GM21529 (cell line): ENCODE measurements around the gene ADIPOR1.
A peak's percentile ranks its signal among the peaks of the same experiment; 100 is the strongest.
"Not testable (repeated sequence)": the region's sequence is repeated elsewhere in the genome, so short reads cannot be mapped to it uniquely, and the experiment has no call there.

Experiments used
- ATAC-seq: cut with Tn5 transposase; IDR thresholded peaks from one replicate; pipeline ENCODE4 v1.9.1; 2021; ENCODE audit not compliant: unreplicated experiment

ADIPOR1 gene, protein sequence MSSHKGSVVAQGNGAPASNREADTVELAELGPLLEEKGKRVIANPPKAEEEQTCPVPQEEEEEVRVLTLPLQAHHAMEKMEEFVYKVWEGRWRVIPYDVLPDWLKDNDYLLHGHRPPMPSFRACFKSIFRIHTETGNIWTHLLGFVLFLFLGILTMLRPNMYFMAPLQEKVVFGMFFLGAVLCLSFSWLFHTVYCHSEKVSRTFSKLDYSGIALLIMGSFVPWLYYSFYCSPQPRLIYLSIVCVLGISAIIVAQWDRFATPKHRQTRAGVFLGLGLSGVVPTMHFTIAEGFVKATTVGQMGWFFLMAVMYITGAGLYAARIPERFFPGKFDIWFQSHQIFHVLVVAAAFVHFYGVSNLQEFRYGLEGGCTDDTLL

DNA sequence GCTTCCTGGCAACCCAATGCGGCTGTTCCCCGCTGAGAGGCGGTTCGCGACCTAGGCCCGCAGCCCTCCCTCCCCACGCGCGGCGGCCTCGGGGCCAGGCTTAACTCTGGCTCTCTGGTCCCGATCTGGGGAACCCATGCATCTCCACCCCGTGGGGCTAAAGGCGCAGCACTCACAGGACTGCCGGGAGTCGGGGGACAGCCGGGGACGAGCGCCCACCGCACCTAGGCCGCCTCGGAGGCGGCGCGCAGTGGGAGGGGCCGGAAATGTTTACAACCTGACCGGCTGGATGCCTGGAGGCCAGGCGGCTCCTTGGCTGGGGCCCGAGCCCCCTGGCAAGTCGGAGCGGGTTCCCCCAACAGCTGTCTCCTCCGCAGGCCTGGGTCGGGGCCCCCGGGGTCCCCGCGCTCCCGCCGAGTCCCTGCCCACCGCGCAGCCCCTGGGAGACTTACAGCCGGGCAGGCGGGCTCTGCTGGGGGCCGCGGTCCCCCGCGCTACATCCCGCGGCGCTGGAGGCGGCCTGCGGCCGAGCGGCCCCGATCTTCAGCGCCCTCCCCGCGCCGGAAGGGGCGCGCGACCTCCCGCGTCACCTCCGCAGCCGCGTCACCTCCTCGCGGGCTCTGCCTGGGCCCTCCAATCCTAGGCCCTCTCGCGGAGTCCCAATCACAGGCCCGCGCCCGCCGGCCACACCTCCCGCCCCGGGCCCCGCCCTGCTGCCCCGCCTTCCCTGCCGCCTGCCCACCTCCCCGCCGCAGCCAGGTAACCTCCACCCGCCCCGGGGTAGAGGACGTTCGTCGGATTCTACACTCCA is at the start of gene ADIPOR1:
Gene ADIPOR1, minus strand, starts transcription at position 580 of the 811 bp plus-strand sequence. CDS start 7,242 bp downstream, outside the sequence.
- ATAC-seq, result peak; percentile 99

DNA sequence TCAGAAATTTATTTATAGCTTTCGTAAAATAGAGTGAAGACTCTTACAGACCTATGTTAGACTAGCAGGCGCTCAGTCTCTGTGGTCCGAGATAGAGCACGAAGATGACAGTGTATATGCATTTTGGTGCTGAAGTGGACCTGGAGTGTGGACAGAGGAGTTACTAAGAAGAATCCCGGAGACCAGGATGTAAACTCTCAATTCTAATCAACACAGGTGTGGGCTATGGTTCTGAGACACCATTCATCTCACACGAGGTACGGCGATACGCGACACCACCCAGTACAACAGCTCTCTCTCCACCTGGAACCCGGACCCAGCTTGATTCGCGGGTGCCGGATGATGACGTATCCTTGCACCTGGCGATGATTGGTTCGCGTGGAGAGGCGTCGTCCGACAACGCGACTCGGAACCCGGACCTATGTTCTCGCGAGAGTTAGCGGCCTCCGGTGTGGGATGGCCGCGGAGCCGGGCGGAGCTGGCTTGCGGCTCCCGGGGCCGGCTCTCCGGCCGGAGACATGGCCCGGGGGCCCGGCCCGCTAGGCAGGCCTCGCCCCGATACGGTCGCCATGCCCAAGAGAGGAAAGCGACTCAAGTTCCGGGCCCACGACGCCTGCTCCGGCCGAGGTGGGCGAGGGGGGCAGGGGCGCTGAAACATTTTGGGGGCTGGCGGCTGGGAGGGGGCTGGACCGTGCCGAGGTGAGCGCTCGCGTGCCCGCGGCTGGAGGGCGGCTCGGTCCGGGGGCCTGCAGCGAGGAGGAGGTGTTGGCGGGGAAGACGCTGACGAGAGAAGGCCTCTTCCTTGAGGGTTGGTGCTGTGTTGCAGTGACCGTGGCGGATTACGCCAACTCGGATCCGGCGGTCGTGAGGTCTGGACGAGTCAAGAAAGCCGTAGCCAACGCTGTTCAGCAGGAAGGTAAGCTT is 49.1 kb upstream of the ADIPOR1 start, which contains the start of gene TMEM183A:
Gene TMEM183A, plus strand, starts transcription at position 427 of the 924 bp plus-strand sequence. Its CDS starts 92 bp downstream, at position 519.
- ATAC-seq, result peak; percentile 92

DNA sequence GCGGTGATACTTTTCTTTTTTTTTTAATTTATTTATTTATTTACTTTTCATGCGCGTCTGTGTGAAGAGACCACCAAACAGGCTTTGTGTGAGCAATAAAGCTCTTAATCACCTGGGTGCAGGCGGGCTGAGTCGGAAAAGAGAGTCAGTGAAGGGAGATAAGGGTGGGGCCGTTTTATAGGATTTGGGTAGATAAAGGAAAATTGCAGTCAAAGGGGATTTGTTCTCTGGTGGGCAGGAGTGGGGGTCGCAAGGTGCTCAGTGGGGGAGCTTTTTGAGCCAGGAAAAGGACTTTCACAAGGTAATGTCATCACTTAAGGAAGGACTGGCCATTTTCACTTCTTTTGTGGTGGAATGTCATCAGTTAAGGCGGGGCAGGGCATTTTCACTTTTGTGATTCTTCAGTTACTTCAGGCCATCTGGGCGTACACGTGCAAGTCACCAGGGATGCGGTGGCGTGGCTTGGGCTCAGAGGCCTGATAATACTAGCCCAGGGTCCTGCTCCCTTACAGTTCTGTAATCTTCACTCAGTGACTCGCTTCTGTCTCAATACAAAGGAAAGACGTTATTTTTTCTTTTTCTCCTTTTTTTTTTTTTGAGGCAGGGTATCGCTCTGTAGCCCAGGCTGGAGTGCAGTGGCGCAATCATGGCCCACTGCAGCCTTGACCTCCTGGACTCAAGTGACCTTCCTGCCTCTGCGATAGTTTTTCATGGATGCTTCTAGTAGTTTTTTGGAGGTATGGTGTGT is 47.5 kb upstream of the ADIPOR1 start:
- ATAC-seq, result not testable (repeated sequence)

DNA sequence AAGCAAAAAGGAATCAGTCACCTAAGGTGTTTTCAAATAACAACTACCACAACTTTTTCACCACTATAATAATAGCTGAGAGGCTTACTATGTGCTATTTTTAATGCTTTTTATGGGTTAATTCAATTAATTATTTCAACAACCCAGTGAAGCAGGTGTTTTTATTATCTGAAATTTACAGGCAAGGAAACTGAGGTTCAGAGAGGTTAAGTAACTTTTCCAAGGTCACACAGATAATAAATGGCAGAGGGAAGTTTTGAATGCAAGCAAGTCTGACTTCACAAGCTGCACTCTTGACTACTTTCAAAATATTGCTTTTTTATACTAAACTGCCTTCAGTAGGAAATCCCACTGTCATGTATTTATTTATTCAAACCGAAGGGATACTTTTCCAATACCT is 44.8 kb upstream of the ADIPOR1 start:
- ATAC-seq, result no peak

DNA sequence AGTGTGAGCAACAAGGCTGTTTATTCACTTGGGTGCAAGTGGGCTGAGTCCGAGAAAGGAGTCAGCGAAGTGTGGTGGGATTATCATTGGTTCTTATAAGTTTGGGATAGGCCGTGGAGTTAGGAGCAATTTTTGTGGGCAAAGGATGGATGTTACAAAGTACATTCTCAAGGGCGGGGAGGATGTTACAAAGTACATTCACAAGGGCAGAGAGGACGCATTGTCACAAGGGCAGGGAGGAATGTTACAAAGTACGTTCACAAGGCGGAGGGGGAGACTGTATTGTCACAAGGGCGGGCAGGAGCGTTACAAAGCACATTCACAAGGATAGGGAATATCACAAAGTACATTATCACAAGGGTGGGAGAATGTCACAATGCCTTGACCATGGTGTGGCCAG is 43.9 kb upstream of the ADIPOR1 start:
- ATAC-seq, result no peak

DNA sequence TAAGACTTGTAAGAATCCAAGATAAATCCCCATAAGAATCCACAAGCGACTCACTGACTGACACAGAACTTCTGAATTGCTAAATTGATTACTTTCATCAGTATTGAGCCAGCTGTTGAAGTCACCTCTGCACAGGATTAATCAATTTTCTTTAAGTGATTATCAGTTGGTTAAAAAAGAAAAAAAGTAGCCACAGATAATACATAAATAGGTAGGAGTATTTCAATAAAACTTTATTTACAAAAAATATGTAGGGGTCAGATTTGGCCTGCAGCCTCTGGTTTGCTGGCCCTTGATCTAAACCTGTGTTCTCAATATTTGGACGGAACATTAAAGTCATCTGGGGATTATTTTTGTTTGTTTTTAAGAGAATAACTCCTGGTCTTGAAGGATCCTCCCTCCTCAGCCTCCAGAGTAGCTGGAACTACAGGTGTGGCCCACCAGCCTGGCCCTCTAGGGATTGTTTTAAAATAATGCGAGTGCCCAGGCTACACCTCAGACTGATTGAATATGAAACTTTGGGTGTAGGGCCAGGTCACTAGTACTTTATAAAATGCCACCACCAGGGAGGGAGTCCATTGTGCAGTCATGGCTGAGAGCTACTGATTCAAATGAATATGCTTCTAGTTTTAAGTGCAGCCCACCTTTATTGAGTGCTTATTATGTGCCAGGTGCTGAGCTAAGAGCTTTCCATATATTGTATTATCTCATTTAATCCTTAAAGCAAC is 42.3 kb upstream of the ADIPOR1 start:
- no peak for ATAC-seq

DNA sequence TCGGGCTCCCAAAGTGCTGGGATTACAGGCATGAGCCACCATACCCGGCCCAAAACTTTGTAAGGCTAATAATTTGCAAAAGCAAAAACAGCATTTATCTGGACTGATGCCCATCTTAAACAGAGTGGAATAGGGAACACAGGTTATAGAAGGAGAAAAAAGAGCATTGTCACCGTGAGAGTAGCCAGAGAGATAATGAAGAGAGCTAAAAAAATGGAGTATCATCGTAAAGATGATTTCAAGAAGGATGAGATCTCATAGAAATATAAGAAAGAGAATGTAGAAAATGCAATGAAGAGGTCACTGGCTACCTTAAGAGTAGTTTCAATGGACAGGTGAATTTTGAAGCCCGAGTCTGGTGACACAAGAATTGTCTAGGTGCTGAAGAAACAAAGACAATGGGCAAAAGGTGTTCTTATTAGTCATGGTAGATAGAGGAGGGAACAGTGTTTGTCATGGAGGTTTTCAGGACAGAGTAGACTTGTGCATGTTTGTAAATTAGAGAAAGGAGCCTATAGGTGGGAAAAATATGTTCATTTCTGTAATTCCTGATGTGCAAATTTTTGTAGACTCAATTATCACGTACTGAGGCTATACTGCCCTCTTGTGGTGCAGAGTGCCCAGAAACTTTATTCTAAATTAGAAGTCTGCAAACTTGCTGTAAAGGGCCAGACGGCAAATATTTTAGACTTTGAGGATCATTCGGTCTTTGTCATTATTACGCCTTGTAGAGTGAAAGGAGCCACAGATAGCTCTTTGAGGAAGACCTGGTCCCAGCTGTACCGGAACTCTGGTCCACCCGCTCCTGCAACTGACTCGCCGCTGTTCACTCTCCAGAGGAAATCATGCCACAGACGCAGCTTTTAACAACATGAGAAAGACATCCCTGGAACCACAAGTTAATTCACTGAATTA is 41.0 kb upstream of the ADIPOR1 start:
- no peak for ATAC-seq

DNA sequence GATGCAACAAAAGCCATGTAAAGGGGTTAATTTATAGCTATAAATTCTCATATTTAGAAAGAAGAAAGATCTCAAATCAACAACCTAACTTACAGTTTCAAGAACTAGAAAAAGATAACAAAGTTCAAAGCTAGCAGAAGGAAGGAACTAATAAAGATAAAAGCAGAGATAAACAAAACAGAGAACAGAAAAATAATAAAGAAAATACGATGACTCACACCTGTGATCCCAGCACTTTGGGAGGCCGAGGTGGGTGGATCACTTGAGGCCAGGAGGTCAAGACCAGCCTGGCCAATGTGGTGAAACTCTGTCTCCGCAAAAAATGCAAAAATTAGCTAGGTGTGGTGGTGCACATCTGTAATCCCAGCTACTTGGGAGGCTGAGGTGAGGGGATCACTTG is 36.6 kb upstream of the ADIPOR1 start:
- no peak for ATAC-seq

DNA sequence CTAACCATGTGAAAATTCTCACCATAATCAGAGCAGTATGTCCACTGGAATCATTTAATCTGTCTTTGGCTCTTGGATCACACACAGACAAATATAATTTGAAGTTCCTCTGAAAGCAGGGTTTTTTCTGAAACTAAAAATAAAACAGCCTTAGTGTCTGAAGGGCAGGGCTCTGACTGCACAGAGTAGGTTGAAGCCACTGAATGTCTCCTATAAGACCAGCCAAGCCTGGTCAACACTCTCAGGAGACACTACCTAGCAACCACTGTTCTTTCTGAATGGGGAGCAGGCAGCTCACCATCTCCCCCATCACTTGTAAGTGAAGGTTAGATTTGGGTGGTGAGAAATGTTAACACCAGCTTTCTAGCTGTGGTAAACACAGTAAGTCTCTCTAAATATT is 33.0 kb upstream of the ADIPOR1 start:
- no peak for ATAC-seq

DNA sequence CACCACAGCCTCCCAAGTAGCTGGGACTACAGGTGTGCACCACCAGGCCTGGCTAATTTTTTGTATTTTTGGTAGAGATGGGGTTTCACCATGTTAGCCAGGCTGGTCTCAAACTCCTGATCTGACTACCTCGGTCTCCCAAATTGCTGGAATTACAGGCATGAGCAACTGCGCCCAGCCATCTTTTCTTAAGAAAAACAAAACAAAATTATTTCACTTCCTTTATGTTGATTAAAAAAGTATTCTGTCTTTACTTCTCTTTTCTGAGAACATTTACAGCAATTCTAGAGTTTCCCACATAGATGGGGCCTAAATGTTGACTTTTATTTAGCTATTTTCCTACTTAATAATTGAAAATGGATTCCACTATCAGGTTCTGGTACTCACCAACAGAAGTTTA is 31.8 kb upstream of the ADIPOR1 start:
- no peak for ATAC-seq

DNA sequence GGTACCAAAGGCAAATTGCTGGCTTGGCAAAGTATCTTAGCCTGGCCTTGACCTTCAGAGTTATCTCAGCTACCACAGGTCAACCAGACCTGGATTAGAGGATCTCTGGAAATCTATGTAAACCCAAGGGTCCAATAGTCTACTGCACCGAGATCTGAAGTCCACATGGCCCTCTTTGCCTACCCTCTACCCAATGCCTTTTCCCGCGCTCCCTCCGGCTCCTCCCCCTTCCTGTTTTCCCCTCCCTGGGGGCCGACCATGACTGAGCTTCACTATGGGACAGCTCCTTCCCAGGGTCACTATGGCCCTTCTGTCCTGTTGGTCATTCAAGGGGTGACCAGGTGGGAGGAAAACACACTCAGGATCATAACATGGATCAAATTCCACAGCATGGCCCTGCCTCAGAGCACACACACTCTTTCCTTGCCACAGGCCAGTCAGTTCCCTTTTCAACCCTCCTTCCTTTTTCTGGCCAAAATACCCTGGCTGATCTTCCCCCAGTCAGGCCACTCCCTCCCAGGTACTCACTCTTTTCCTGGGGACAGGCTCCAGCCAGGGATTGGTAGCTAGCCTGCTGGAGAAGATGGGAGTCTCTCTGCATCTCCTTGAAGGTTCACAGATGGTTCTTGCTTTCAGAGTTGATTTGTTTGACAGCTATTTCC is 29.9 kb upstream of the ADIPOR1 start:
- no peak for ATAC-seq

DNA sequence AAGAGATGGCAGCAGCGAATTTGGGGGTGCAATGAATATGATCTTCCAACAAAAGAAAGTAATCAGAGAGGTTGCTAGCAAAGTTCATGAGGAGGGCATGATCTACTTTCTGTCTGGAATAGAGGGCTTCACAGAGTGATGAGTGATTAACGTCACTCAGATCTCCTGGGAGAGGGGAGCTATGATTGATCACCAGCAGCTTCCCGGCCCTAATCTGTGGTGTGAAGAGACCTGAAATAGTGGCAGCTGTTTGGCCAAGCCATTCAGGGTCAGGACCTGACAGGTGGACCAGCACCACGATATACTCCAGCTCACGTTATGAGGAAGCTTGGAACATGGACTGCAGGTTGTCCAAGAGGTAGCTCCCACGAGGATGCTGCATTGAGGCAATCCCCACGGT is 29.1 kb upstream of the ADIPOR1 start:
- no peak for ATAC-seq

DNA sequence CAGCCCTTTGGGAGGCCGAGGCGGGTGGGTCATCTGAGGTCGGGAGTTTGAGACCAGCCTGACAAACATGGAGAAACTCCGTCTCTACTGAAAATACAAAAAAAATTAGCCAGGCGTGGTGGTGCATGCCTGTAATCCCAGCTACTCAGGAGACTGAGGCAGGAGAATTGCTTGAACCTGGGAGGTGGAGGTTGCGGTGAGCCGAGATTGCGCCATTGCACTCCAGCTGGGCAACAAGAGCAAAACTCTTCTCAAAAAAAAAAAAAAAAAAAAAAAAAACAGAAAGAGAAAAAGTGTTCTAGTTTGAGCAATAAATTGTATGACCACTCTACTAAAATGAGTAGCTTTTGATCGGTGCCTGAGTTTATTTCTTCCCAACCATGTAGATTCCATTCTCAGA is 28.0 kb upstream of the ADIPOR1 start:
- not testable (repeated sequence) for ATAC-seq

DNA sequence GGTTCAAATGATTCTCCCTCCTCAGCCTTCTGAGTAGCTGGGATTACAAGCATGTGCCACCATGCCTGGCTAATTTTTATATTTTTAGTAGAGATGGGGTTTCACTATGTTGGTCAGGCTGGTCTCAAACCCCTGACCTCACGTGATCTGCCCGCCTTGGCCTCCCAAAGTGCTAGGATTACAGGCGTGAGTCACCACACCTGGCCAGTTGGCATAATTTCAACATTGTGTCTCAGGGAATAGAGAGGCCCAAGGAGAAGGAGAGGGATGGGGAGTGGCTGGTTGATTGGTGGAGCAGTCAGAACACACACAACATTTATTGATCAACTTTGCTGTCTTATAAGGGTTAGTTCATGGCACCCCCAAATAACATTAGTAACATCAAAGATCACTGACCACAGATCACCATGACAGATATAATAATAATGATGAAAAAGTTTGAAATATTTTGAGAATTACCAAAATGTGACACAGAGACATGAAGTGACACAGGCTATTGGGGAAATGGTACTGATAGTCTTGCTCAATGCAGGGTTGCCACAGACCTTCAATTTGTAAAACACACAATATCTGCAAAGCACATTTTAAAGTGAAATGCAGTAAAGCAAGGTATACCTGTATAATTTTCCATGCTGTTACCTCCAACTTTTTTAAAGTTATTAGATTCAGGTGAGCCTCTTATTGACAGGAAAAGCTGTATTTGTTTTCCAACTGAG is 24.8 kb upstream of the ADIPOR1 start:
- no peak for ATAC-seq

DNA sequence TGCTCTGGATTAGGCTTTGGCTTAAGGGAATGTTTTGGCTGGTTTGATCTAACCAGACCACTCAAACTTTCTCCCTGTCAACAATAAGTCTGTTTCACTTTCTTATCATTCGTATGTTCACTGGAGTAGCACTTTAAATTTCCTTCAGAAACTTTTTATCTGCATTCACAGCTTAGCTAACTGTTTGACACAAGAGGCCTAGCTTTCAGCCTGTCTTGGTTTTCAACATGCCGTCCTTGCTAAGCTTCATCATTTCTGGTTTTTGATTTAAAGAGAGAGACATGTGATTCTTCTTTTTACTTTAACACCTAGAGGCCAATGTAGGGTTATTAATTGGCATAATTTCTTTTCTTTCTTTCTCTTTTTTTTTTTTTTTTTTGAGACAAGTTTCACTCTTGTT is 23.8 kb upstream of the ADIPOR1 start:
- no peak for ATAC-seq

DNA sequence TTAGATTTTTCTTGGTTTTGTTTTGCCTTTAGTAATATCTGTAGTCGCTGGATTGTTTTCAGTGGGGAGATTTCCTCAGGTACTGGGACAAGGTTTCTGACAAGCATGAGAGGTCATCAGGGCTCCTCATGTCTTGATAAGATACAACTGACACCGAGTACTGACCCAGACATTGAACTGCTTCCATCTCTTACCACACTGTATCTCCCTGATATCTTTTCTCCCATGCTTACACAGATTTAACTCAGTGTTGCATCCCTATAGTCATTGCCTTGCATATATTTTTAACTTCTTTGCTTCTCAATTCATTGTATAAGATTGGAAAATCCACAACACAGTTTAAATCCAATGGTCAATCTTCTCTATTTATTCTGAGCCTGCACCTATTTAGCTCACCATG is 21.3 kb upstream of the ADIPOR1 start:
- ATAC-seq, result no peak

DNA sequence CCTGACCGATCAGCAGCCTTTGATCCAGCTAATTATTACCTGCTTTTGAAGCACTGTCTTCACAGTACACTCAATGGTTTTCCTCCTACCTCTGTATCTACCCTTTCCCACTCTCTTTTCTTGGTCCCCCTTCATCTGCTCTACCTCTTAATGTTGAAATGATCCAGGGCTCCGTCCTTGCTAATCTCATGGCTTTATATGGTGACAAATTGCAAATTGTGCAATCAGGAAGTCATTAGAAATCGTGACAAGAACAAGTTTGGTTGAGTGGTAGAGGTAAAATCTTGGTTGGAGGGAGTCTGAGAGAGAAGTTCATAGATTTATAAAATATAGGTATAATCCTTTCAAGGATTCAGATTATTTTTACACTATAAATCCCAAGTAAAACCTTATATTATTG is 18.5 kb upstream of the ADIPOR1 start:
- no peak for ATAC-seq
